ENCODE data around the gene SLC25A1. TPM values are rescaled to one million over a fixed set of nuclear protein-coding genes. Genes with fewer than 3 reads are reported as not detected.

SLC25A1 gene
- 10 to 100 TPM; 38.3 to 83.2 (median 45.6) TPM for polyA plus RNA-seq (ENCODE audit: insufficient read depth in 1 of 5, insufficient read length in 5 of 5, low replicate concordance in 1 of 5)
- long read RNA-seq, donor 1, transcript SLC25A1-201 (9 exons, 1,648 nt): major isoform, 35 of 46 reads
- long read RNA-seq, donor 1, partial matches to known transcripts: 7 of 46 reads
- long read RNA-seq, donor 1, other reads (novel, unspliced or antisense): 0 of 46 reads
- long read RNA-seq, donor 2, transcript SLC25A1-201 (9 exons, 1,648 nt): major isoform, 15 of 18 reads
- long read RNA-seq, donor 2, partial matches to known transcripts: 0 of 18 reads
- long read RNA-seq, donor 2, other reads (novel, unspliced or antisense): 0 of 18 reads
- long read RNA-seq, donor 3, transcript SLC25A1-201 (9 exons, 1,648 nt): major isoform, 16 of 18 reads
- long read RNA-seq, donor 3, partial matches to known transcripts: 0 of 18 reads
- long read RNA-seq, donor 3, other reads (novel, unspliced or antisense): 0 of 18 reads
- long read RNA-seq, donor 4, transcript SLC25A1-201 (9 exons, 1,648 nt): major isoform, 21 of 30 reads
- long read RNA-seq, donor 4, partial matches to known transcripts: 8 of 30 reads
- long read RNA-seq, donor 4, other reads (novel, unspliced or antisense): 0 of 30 reads
- long read RNA-seq, donor 5, transcript SLC25A1-202 (9 exons, 1,514 nt): minor isoform, 7 of 30 reads
- long read RNA-seq, donor 5, transcript SLC25A1-201 (9 exons, 1,648 nt): major isoform, 22 of 30 reads
- long read RNA-seq, donor 5, partial matches to known transcripts: 0 of 30 reads
- long read RNA-seq, donor 5, other reads (novel, unspliced or antisense): 0 of 30 reads
- long read RNA-seq, donor 6, transcript SLC25A1-201 (9 exons, 1,648 nt): major isoform, 31 of 42 reads
- long read RNA-seq, donor 6, partial matches to known transcripts: 9 of 42 reads
- long read RNA-seq, donor 6, other reads (novel, unspliced or antisense): 0 of 42 reads
- long read RNA-seq, donor 7, transcript SLC25A1-201 (9 exons, 1,648 nt): major isoform, 35 of 39 reads
- long read RNA-seq, donor 7, partial matches to known transcripts: 0 of 39 reads
- long read RNA-seq, donor 7, other reads (novel, unspliced or antisense): 0 of 39 reads
- long read RNA-seq, donor 8, transcript SLC25A1-201 (9 exons, 1,648 nt): major isoform, 14 of 16 reads
- long read RNA-seq, donor 8, partial matches to known transcripts: 0 of 16 reads
- long read RNA-seq, donor 8, other reads (novel, unspliced or antisense): 0 of 16 reads

- peak; percentile 86 for DNase-seq
These were observed at the start of gene SLC25A1 for GRCh38 chr22:19178657-19179496. SLC25A1 (minus strand) TSS chr22:19178736; CDS start chr22:19178673, 63 bp downstream.

GRCh38 chr22:19228179-19228578 is 49.6 kb upstream of the SLC25A1 start:
- no peak for DNase-seq

GRCh38 chr22:19226428-19226827 is 47.9 kb upstream of the SLC25A1 start:
- no peak for DNase-seq

- DNase-seq: no peak
These were observed 47.0 kb upstream of the SLC25A1 start for GRCh38 chr22:19225560-19225959.

- no peak for DNase-seq
These were observed 46.4 kb upstream of the SLC25A1 start for GRCh38 chr22:19224985-19225384.

- no peak for DNase-seq
These were observed 46.0 kb upstream of the SLC25A1 start for GRCh38 chr22:19224557-19224956.

- no peak for DNase-seq
These were observed 45.1 kb upstream of the SLC25A1 start for GRCh38 chr22:19223617-19224016.

GRCh38 chr22:19223110-19223509 is 44.6 kb upstream of the SLC25A1 start:
- no peak for DNase-seq

- no peak for DNase-seq
These were observed 43.9 kb upstream of the SLC25A1 start for GRCh38 chr22:19222242-19223005.

GRCh38 chr22:19220867-19221266 is 42.3 kb upstream of the SLC25A1 start:
- DNase-seq: no peak

GRCh38 chr22:19218541-19219233 is 40.2 kb upstream of the SLC25A1 start:
- no peak for DNase-seq

GRCh38 chr22:19216579-19216978 is 38.0 kb upstream of the SLC25A1 start:
- DNase-seq: no peak

- no peak for DNase-seq
These were observed 36.8 kb upstream of the SLC25A1 start for GRCh38 chr22:19215360-19215759.

GRCh38 chr22:19214078-19214473 is 35.5 kb upstream of the SLC25A1 start:
- DNase-seq: peak; percentile 82 to 89

- DNase-seq: peak in 1 of 2 donors; percentile 10
These were observed 35.0 kb upstream of the SLC25A1 start for GRCh38 chr22:19213442-19214077.

- no peak for DNase-seq
These were observed 34.5 kb upstream of the SLC25A1 start for GRCh38 chr22:19213001-19213400.

GRCh38 chr22:19212302-19212870 is 33.9 kb upstream of the SLC25A1 start:
- DNase-seq: no peak

GRCh38 chr22:19210188-19210587 is 31.7 kb upstream of the SLC25A1 start:
- DNase-seq: no peak

Measured in right lung (tissue), 10 donors.